Measurements from ENCODE around the gene GBE1.

Gene GBE1

DNA sequence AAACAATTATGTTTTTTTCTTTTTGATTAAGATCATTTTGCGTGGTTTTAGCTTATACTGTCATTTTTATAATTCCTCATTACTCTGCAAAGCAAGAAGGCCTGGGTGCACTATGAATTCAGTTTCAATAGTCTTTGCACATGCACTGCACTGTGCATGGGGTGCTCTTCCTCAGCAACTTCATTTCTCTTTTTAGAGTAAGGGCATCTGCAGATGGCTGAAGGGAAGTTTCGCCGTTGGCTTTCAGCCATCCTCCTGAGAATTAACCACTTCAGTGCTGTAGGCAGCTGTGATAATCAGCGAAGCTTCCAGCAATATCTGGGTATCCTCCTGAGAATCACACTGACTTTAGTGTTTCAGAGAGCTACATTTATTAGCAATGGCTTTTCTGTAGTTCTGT is 284.8 kb downstream of the GBE1 start:
- TF ChIP-seq RAD21 (IDR thresholded peaks at IDR 0.05; ENCODE audit: low read depth) (no peak), EGR1 (IDR thresholded peaks at IDR 0.05) (no peak), CREB1 (IDR thresholded peaks at IDR 0.05; ENCODE audit: low read depth) (no peak), CEBPB (IDR thresholded peaks at IDR 0.05) (no peak), TCF12 (IDR thresholded peaks at IDR 0.05; ENCODE audit: low read depth) (no peak)

DNA sequence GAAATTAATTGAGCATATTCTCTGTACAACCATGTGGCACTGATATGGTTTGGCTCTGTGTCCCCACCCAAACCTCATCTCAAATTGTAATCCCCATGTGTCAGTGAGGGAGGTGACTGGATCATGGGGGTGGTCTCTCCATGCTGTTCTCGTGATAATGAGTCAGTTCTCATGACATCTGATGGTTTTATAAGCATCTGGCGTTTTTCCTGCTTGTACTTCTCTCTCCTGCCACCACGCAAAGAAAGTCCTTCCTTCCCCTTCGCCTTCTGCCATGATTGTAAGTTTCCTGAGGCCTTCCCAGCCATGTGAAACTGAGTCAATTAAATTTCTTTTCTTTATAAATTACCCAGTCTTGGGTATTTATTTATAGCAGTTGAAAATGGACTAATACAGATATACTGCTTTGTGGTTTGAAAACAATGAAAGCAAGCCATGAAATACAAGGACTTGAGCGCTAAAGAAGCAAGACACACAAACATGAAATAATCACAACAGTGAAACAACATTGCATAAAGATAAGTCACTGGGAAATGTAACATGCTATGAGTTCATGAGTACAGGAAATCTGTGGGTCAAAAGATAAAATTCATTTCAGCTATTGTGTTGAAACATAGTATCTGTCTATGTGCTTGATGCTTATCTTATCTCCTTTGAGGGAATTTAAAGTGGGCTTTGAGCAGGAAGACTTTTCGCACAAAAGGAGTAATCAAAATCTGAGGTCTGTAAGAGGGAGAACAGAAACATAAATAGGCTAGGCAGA is 288.7 kb downstream of the GBE1 start:
- TF ChIP-seq TAF1 (IDR thresholded peaks at IDR 0.05; ENCODE audit: low read depth) (no peak), YY1 (IDR thresholded peaks at IDR 0.05; ENCODE audit: low read depth) (no peak), NFIC (IDR thresholded peaks at IDR 0.05) (no peak), EP300 (IDR thresholded peaks at IDR 0.05; ENCODE audit: borderline replicate concordance) (no peak), FOXM1 (IDR thresholded peaks at IDR 0.05; ENCODE audit: borderline replicate concordance, low read depth) (no peak), EGR1 (IDR thresholded peaks at IDR 0.05) (no peak), TCF12 (IDR thresholded peaks at IDR 0.05; ENCODE audit: low read depth) (no peak), ZBTB7A (IDR thresholded peaks at IDR 0.05; ENCODE audit: low read depth) (no peak), CEBPB (IDR thresholded peaks at IDR 0.05) (no peak), RAD21 (IDR thresholded peaks at IDR 0.05; ENCODE audit: low read depth) (no peak), TEAD4 (IDR thresholded peaks at IDR 0.05) (no peak), CREB1 (IDR thresholded peaks at IDR 0.05; ENCODE audit: low read depth) (no peak)
- TF ChIP-seq, protein P1, sequence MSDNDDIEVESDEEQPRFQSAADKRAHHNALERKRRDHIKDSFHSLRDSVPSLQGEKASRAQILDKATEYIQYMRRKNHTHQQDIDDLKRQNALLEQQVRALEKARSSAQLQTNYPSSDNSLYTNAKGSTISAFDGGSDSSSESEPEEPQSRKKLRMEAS (IDR thresholded peaks at IDR 0.05), result no peak
- TF ChIP-seq, protein P2, sequence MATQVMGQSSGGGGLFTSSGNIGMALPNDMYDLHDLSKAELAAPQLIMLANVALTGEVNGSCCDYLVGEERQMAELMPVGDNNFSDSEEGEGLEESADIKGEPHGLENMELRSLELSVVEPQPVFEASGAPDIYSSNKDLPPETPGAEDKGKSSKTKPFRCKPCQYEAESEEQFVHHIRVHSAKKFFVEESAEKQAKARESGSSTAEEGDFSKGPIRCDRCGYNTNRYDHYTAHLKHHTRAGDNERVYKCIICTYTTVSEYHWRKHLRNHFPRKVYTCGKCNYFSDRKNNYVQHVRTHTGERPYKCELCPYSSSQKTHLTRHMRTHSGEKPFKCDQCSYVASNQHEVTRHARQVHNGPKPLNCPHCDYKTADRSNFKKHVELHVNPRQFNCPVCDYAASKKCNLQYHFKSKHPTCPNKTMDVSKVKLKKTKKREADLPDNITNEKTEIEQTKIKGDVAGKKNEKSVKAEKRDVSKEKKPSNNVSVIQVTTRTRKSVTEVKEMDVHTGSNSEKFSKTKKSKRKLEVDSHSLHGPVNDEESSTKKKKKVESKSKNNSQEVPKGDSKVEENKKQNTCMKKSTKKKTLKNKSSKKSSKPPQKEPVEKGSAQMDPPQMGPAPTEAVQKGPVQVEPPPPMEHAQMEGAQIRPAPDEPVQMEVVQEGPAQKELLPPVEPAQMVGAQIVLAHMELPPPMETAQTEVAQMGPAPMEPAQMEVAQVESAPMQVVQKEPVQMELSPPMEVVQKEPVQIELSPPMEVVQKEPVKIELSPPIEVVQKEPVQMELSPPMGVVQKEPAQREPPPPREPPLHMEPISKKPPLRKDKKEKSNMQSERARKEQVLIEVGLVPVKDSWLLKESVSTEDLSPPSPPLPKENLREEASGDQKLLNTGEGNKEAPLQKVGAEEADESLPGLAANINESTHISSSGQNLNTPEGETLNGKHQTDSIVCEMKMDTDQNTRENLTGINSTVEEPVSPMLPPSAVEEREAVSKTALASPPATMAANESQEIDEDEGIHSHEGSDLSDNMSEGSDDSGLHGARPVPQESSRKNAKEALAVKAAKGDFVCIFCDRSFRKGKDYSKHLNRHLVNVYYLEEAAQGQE (IDR thresholded peaks at IDR 0.05; ENCODE audit: low read depth), result no peak
- TF ChIP-seq, protein P3, sequence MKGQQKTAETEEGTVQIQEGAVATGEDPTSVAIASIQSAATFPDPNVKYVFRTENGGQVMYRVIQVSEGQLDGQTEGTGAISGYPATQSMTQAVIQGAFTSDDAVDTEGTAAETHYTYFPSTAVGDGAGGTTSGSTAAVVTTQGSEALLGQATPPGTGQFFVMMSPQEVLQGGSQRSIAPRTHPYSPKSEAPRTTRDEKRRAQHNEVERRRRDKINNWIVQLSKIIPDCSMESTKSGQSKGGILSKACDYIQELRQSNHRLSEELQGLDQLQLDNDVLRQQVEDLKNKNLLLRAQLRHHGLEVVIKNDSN (IDR thresholded peaks at IDR 0.05), result no peak

DNA sequence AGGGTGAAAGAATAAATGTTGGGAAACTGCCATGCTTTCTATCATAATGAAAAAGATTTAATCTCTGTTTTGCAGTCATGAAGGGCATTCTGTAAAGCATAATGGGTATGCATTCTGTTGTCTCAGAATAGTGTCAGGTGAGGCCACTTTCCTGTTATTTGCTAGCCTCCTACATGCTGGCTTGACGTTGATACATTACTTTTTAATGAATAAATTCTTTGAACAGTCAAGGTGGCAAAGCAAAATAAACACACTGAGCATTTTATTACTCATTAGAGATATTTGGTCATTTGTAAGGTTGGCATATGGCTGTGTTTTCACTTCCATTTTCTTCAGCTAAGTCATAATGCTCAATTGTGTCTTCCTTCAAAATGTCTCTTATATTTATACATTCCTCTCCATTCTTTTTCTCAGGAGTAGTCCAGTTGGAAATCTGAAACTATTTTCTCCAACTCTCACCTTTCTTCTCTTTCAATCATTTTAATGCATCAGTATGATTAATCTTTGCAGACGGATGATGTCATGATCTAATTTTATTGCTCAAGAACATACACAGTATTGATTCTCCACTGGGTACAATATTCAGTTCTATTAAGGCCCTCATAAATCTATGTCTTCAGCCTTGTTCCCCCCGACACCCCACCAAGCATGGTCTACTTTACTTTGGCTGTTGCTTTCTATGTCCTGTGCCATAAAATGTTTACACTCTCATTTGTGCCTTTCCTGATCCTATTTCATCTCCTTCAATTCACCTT is 290.7 kb downstream of the GBE1 start:
- no peak for TF ChIP-seq TAF1 (IDR thresholded peaks at IDR 0.05; ENCODE audit: low read depth)
- TF ChIP-seq, protein P2 (IDR thresholded peaks at IDR 0.05; ENCODE audit: low read depth), result no peak
- no peak for TF ChIP-seq CEBPB (IDR thresholded peaks at IDR 0.05)
- TF ChIP-seq YY1 (IDR thresholded peaks at IDR 0.05; ENCODE audit: low read depth), result no peak
- no peak for TF ChIP-seq TCF12 (IDR thresholded peaks at IDR 0.05; ENCODE audit: low read depth)
- TF ChIP-seq, protein P3 (IDR thresholded peaks at IDR 0.05), result no peak
- TF ChIP-seq, protein P1 (IDR thresholded peaks at IDR 0.05), result no peak
- TF ChIP-seq NFIC (IDR thresholded peaks at IDR 0.05), result no peak
- TF ChIP-seq ZBTB7A (IDR thresholded peaks at IDR 0.05; ENCODE audit: low read depth), result no peak
- TF ChIP-seq EP300 (IDR thresholded peaks at IDR 0.05; ENCODE audit: borderline replicate concordance), result no peak
- TF ChIP-seq TEAD4 (IDR thresholded peaks at IDR 0.05), result no peak
- TF ChIP-seq RAD21 (IDR thresholded peaks at IDR 0.05; ENCODE audit: low read depth), result no peak

DNA sequence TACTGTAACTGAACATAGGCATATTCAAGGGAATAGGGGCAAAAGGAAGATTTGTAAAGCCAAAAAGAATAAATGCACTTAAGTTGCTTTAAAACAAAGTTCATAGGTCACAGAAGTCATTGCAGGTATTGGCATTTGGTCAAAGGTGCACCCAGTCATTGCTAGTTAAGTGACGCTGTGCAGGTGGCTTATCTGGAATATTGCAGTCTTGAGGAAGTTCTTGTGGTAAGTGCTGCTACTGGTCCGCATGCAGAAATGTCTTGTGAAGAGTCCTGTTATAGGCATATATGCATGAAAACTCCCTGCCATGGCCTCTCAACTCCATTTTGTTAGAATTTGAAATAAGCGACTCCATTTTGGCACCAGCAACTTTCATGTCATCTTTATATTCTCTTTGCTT is 293.1 kb downstream of the GBE1 start:
- TF ChIP-seq ZBTB7A (IDR thresholded peaks at IDR 0.05; ENCODE audit: low read depth), result no peak

DNA sequence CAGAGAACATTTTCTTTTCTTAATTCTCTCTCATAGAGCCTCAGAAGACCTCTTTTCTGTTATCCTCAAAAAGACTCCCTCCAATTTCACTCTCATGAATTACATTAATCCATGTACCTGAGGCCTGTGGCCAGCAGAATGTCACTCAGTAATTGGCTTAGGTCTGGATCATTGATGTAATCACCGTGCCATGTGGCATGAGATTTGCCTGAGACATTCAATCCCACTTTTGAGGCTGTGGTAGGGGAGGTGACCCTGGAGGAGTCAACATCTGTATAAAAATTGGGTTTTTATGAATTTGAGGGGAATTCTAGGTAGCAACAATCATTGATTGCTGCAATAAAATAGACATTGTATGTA is 295.3 kb downstream of the GBE1 start:
- TF ChIP-seq, protein P3 (IDR thresholded peaks at IDR 0.05), result no peak
- no peak for TF ChIP-seq RAD21 (IDR thresholded peaks at IDR 0.05; ENCODE audit: low read depth)
- TF ChIP-seq CEBPB (IDR thresholded peaks at IDR 0.05), result no peak
- TF ChIP-seq FOXM1 (IDR thresholded peaks at IDR 0.05; ENCODE audit: borderline replicate concordance, low read depth), result no peak
- TF ChIP-seq EP300 (IDR thresholded peaks at IDR 0.05; ENCODE audit: borderline replicate concordance), result no peak
- TF ChIP-seq TCF12 (IDR thresholded peaks at IDR 0.05; ENCODE audit: low read depth), result no peak
- TF ChIP-seq, protein P1 (IDR thresholded peaks at IDR 0.05), result no peak
- TF ChIP-seq YY1 (IDR thresholded peaks at IDR 0.05; ENCODE audit: low read depth), result no peak
- TF ChIP-seq EGR1 (IDR thresholded peaks at IDR 0.05), result no peak
- TF ChIP-seq TEAD4 (IDR thresholded peaks at IDR 0.05), result no peak
- TF ChIP-seq TAF1 (IDR thresholded peaks at IDR 0.05; ENCODE audit: low read depth), result no peak
- TF ChIP-seq, protein P2 (IDR thresholded peaks at IDR 0.05; ENCODE audit: low read depth), result no peak
- TF ChIP-seq CREB1 (IDR thresholded peaks at IDR 0.05; ENCODE audit: low read depth), result no peak
- TF ChIP-seq NFIC (IDR thresholded peaks at IDR 0.05), result no peak

Data from Ishikawa (cell line).